ENCODE measurements around the gene WDFY4. TPM values are rescaled to one million over a fixed set of nuclear protein-coding genes. Genes with fewer than 3 reads are reported as not detected.

WDFY4 gene
- total and polyA plus RNA-seq, 11 donors: 0.46 to 19.8 (median 1.0) TPM

DNA sequence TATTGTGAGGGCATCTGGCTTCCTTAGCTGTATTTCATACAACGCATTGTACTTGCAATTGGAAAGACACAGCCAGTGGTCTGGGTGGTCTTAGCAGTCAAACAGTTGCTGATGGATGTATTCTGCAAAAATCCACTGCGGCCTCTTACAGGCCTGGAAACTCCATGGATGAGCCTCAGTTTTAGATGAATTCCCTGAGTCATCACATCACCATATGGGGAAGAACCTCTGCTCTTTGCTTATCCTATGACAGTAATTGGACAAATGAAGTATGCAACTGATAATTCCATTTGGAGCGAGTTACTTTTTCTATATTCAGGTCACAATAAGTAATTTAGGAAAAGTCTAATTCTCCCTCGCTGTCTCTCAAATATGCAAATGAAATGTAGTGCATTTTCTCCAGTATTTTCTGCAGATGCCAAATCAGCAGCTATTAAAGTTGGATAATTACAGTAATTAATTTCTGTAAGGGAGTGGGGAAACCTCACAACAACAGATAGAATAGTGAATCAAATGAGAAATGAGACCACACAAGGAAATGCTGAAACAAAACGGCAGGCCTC, 78.8 kb downstream of the WDFY4 start:
- DNase-seq (no peak), ATAC-seq (no peak)
- WGBS, 4 donors: 93 to 96% (median 93%) methylated on average over 5 of the region's 5 CpGs
- Histone ChIP-seq H3K9me3 (no peaks in the 10 kb centered on the region), H3K27me3 (no peaks in the 10 kb centered on the region), H3K36me3 (no peaks in the 10 kb centered on the region), H3K4me1 (peaks cover 0 to 10% (median 0%) of the 10 kb centered on the region in 12 donors), H3K27ac (no peak overlapping the region), H3K4me3 (no peak overlapping the region)
- intact Hi-C loops (cut with DNase I): no loop called here
- TF ChIP-seq, protein P1, sequence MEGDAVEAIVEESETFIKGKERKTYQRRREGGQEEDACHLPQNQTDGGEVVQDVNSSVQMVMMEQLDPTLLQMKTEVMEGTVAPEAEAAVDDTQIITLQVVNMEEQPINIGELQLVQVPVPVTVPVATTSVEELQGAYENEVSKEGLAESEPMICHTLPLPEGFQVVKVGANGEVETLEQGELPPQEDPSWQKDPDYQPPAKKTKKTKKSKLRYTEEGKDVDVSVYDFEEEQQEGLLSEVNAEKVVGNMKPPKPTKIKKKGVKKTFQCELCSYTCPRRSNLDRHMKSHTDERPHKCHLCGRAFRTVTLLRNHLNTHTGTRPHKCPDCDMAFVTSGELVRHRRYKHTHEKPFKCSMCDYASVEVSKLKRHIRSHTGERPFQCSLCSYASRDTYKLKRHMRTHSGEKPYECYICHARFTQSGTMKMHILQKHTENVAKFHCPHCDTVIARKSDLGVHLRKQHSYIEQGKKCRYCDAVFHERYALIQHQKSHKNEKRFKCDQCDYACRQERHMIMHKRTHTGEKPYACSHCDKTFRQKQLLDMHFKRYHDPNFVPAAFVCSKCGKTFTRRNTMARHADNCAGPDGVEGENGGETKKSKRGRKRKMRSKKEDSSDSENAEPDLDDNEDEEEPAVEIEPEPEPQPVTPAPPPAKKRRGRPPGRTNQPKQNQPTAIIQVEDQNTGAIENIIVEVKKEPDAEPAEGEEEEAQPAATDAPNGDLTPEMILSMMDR (IDR thresholded peaks at IDR 0.05): no peak
- TF ChIP-seq POLR2A (IDR thresholded peaks at IDR 0.05): no peak

DNA sequence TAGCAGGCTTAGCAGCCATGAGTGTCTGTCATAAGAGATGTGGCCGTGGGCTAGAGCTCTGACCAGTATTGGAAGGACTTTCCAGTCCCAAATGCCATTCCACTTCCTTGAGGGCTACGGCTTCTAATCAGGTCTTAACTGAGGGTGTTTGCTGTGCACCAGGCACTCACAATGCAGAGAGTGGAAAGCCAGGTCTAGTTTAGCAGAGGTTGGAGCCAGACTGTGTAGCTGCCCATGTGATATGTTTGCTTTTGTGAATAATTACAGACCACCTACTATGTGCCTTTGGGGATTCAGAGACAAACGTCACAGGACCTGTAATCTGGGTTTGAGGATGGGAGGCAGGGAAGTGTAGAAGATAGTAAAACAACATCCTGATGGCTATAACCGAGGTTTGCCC, 79.8 kb downstream of the WDFY4 start:
- intact Hi-C loops (cut with DNase I): no loop called here
- WGBS, 4 donors: 92 to 96% (median 94%) methylated on average over 4 of the region's 4 CpGs
- no peak for DNase-seq
- H3K27ac ChIP-seq: no peak overlapping the region
- no peaks in the 10 kb centered on the region for H3K36me3 ChIP-seq
- TF ChIP-seq POLR2A (IDR thresholded peaks at IDR 0.05): no peak
- TF ChIP-seq, protein P1 (IDR thresholded peaks at IDR 0.05): no peak
- no peak for ATAC-seq
- peaks cover 0 to 4% (median 0%) of the 10 kb centered on the region in 12 donors for H3K4me1 ChIP-seq
- no peaks in the 10 kb centered on the region for H3K9me3 ChIP-seq
- H3K27me3 ChIP-seq: no peaks in the 10 kb centered on the region
- H3K4me3 ChIP-seq: no peak overlapping the region

DNA sequence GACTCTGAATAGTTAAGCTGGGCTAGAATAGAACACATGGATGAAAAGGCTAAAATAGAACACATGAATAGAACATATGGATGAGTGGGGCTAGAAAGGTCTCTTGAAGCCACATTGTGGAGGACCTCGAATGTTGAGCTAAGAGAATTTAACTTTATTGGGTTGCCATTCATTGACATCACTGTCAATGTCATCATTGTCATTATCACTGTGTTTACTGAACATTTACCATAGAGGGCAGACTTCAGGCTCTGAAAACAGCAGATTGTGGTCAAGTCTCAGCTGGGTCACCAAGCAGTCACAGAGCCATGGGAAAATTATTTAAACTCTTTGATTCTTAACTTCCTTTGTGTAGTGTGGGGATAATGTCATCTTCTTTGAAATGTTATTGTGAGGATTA, 80.4 kb downstream of the WDFY4 start:
- Histone ChIP-seq H3K4me1 (peaks cover 0 to 4% (median 0%) of the 10 kb centered on the region in 12 donors), H3K27ac (no peak overlapping the region), H3K4me3 (no peak overlapping the region), H3K36me3 (no peaks in the 10 kb centered on the region), H3K9me3 (no peaks in the 10 kb centered on the region), H3K27me3 (no peaks in the 10 kb centered on the region)
- 88 to 96% (median 89%) methylated on average over 1 of the region's 1 CpG for whole genome bisulfite sequencing, 4 donors
- intact Hi-C loops (cut with DNase I): no loop called here
- ATAC-seq (no peak), DNase-seq (no peak)
- TF ChIP-seq, protein P1 (IDR thresholded peaks at IDR 0.05): no peak
- no peak for TF ChIP-seq POLR2A (IDR thresholded peaks at IDR 0.05)

DNA sequence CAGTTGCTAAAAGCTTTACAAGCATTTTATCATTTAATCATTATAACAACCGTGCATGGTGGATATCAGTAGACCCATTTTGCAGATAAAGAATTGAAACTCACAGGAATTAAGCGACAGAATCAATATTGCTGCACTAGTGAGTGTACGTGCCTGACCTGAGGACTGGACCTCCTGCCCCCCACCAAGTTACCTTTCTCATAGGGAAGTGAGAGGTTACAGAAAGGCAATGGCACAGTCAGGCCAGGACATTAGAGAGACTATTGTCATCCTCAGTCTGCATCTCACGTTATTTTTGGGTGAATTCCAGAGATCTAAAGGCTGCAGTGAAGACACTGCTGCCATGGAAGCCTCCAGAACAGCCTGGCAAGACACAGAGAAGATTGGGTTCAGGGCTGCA, 80.9 kb downstream of the WDFY4 start:
- TF ChIP-seq, protein P1 (IDR thresholded peaks at IDR 0.05): no peak
- TF ChIP-seq POLR2A (IDR thresholded peaks at IDR 0.05): no peak
- DNase-seq (no peak), ATAC-seq (no peak)
- Histone ChIP-seq H3K9me3 (no peaks in the 10 kb centered on the region), H3K27me3 (no peaks in the 10 kb centered on the region), H3K27ac (no peak overlapping the region), H3K36me3 (no peaks in the 10 kb centered on the region), H3K4me1 (peaks cover 0 to 5% (median 0%) of the 10 kb centered on the region in 12 donors), H3K4me3 (no peak overlapping the region)
- 81 to 91% (median 86%) methylated on average over 4 of the region's 4 CpGs for WGBS, 4 donors
- intact Hi-C loops (cut with DNase I): no loop called here
